MM.1S (cell line): ENCODE data around the gene LGALS3BP.

Source experiments
- CTCF ChIP-seq: fragments of 300-600 bp; sonication (generic); IDR thresholded peaks from 2 replicates; pipeline ENCODE4 v1.5.1; 2016; ENCODE audit warnings: antibody characterized with exemption, low read length, mixed read lengths
- EZH2 ChIP-seq: fragments of 300-600 bp; sonication (generic); optimal IDR thresholded peaks from 2 replicates; pipeline ENCODE3; 2017; ENCODE audit warnings: low read depth, mild to moderate bottlenecking, antibody characterized with exemption, low read length, mixed read lengths
- EZH2phosphoT487 ChIP-seq: fragments of 300-600 bp; sonication (generic); IDR thresholded peaks from 2 replicates; pipeline ENCODE4 v1.6.1; 2018; ENCODE audit warnings: antibody characterized with exemption, low read length

- TF ChIP-seq CTCF, result no peak
- TF ChIP-seq EZH2, result no peak
- no peak for TF ChIP-seq EZH2phosphoT487
These were observed 34.5 kb upstream of the LGALS3BP start for GRCh38 chr17:79014158-79014758.
